ENCODE measurements around the gene ULK2. TPM values are rescaled to one million over a fixed set of nuclear protein-coding genes. Genes with fewer than 3 reads are reported as not detected.

ULK2 gene
- total RNA-seq, 1 donor, result 22.1 TPM

GRCh38 chr17:19812407-19812806 is 55.3 kb downstream of the ULK2 start:
- no peak overlapping the region for H3K4me3 ChIP-seq (ENCODE audit: low read depth, low read length)
- DNase-seq (ENCODE audit: low read depth), result peak; percentile 5
- peak; percentile 21 for TF ChIP-seq CTCF (IDR thresholded peaks at IDR 0.05; ENCODE audit: insufficient read depth, low read length)

- peak; percentile 7 for DNase-seq (ENCODE audit: low read depth)
- no peak for TF ChIP-seq CTCF (IDR thresholded peaks at IDR 0.05; ENCODE audit: insufficient read depth, low read length)
- no peak overlapping the region for H3K4me3 ChIP-seq (ENCODE audit: low read depth, low read length)
These were observed 62.7 kb downstream of the ULK2 start for GRCh38 chr17:19805006-19805405.

GRCh38 chr17:19800571-19800970 is 67.2 kb downstream of the ULK2 start:
- DNase-seq (ENCODE audit: low read depth), result no peak
- no peak for TF ChIP-seq CTCF (IDR thresholded peaks at IDR 0.05; ENCODE audit: insufficient read depth, low read length)

GRCh38 chr17:19799796-19800195 is 67.9 kb downstream of the ULK2 start:
- DNase-seq (ENCODE audit: low read depth), result no peak
- no peak for TF ChIP-seq CTCF (IDR thresholded peaks at IDR 0.05; ENCODE audit: insufficient read depth, low read length)
- no peak overlapping the region for H3K4me3 ChIP-seq (ENCODE audit: low read depth, low read length)

More at GRCh38 chr17:19800571-19800970, 67.2 kb downstream of the ULK2 start:
- H3K4me3 ChIP-seq (ENCODE audit: low read depth, low read length), result no peak overlapping the region

GRCh38 chr17:19796457-19796856 is 71.3 kb downstream of the ULK2 start:
- no peak for DNase-seq (ENCODE audit: low read depth)
- H3K4me3 ChIP-seq (ENCODE audit: low read depth, low read length), result no peak overlapping the region
- no peak for TF ChIP-seq CTCF (IDR thresholded peaks at IDR 0.05; ENCODE audit: insufficient read depth, low read length)

- H3K4me3 ChIP-seq (ENCODE audit: low read depth, low read length), result no peak overlapping the region
- no peak for DNase-seq (ENCODE audit: low read depth)
- no peak for TF ChIP-seq CTCF (IDR thresholded peaks at IDR 0.05; ENCODE audit: insufficient read depth, low read length)
These were observed 75.7 kb downstream of the ULK2 start for GRCh38 chr17:19791918-19792550.
